ENCODE results near the gene DIP2C.

The DIP2C gene

DNA sequence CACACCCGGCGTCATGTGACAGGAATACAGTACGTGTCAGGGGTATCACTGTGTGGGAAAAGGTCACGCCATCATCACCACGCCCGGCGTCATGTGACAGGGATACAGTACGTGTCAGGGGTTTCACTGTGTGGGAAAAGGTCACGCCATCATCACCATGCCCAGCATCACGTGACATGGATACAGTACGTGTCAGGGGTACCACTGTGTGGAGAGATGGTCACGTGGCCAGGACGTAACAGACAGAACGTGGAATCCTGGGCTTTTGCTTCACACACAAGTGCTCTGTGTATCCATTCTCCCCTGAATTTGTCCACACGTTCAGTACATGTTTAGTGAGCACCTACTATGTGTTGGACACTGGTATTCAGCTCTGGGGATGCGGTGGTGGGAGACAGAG, 34.5 kb upstream of the DIP2C start:
- peak overlapping the region; percentile 18 for H3K4me3 ChIP-seq (ENCODE audit: low read depth, low read length)
- no peak overlapping the region for H4K8ac ChIP-seq (ENCODE audit: low read depth, low read length)
- H4K12ac ChIP-seq (ENCODE audit: low read depth, low read length), result no peak overlapping the region
- H2BK5ac ChIP-seq (ENCODE audit: low read depth, low read length, poor library complexity), result no peak overlapping the region
- no peak overlapping the region for H3K23ac ChIP-seq (ENCODE audit: low read length)
- H2AK5ac ChIP-seq (ENCODE audit: low read length), result no peak overlapping the region
- no peaks in the 10 kb centered on the region for H3K79me2 ChIP-seq (ENCODE audit: control insufficient read depth, insufficient read depth, low read length, poor library complexity)
- H3K4me1 ChIP-seq (ENCODE audit: control insufficient read depth in 1 of 2, insufficient read depth in 2 of 2, low read length in 2 of 2), result no peaks in the 10 kb centered on the region
- H3K14ac ChIP-seq (ENCODE audit: low read length), result no peak overlapping the region
- no peak overlapping the region for H2AFZ ChIP-seq (ENCODE audit: insufficient read depth, low read length, poor library complexity)
- no peaks in the 10 kb centered on the region for H3K36me3 ChIP-seq (ENCODE audit: control insufficient read depth in 1 of 2, insufficient read depth in 2 of 2, low read length in 2 of 2)
- no peak for DNase-seq
- no peak overlapping the region for H3K9ac ChIP-seq (ENCODE audit: low read length)
- WGBS (ENCODE audit: extremely low coverage, insufficient coverage, insufficient read length), result no CpG with 5 or more reads among the region's 16 CpGs
- peaks cover 6% of the 10 kb centered on the region for H3K9me3 ChIP-seq (ENCODE audit: insufficient read depth, low read depth, low read length)
- H4K91ac ChIP-seq (ENCODE audit: low read depth, low read length), result no peak overlapping the region
- no peak overlapping the region for H2BK12ac ChIP-seq (ENCODE audit: low read length)
- H3K27ac ChIP-seq (ENCODE audit: low read depth, low read length), result no peak overlapping the region
- H3K27me3 ChIP-seq (ENCODE audit: insufficient read depth, low read length), result no peaks in the 10 kb centered on the region
- no peak overlapping the region for H2BK120ac ChIP-seq (ENCODE audit: insufficient read depth, low read length, poor library complexity)
- no peak overlapping the region for H3K4me2 ChIP-seq (ENCODE audit: low read length)
- H3K4ac ChIP-seq (ENCODE audit: low read depth, low read length), result no peak overlapping the region
- no peak overlapping the region for H3K18ac ChIP-seq (ENCODE audit: low read length)
- no peaks in the 10 kb centered on the region for H3K79me1 ChIP-seq (ENCODE audit: low read length)

DNA sequence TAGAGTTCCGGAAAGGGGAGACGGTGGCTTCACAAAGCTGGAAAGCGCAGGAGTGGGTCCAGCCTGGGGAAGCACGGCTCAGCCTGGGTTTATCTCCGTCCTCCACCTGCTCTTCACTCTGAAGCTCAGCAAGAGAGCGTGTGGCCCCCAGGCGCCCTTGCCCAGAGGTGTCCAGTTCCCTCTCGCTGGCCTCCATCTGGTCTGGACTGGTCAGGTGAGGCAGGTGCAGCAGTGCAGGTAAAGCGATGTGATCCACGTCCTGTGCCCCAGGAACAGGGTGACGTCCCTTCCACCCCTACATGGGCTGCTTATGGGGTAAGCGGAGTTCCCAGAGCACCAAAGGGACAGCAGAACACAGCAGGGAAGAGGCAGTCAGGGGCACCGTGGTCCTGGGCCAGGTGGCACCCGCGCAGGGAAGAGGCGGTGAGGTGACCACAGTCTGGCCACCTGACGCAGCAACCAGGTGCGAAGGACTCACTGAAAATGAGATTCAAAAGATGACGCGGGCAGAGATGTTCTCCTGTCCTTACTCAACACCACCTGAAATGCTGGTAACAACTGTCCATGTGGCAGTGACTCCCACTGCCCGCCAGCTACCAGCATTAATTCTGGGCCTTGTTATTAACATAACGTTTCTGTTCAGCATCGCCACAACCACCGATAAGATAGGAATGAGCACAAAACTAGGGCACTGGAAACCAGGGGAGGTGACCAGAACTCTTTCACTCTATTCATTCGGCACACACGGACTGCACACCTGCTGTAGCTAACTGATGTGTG, 33.0 kb upstream of the DIP2C start:
- no peak overlapping the region for H4K91ac ChIP-seq (ENCODE audit: low read depth, low read length)
- no peaks in the 10 kb centered on the region for H3K36me3 ChIP-seq (ENCODE audit: control insufficient read depth in 1 of 2, insufficient read depth in 2 of 2, low read length in 2 of 2)
- WGBS (ENCODE audit: extremely low coverage, insufficient coverage, insufficient read length), result no CpG with 5 or more reads among the region's 26 CpGs
- no peaks in the 10 kb centered on the region for H3K79me2 ChIP-seq (ENCODE audit: control insufficient read depth, insufficient read depth, low read length, poor library complexity)
- H3K4me2 ChIP-seq (ENCODE audit: low read length), result no peak overlapping the region
- H3K14ac ChIP-seq (ENCODE audit: low read length), result no peak overlapping the region
- H4K8ac ChIP-seq (ENCODE audit: low read depth, low read length), result no peak overlapping the region
- no peak overlapping the region for H2BK5ac ChIP-seq (ENCODE audit: low read depth, low read length, poor library complexity)
- DNase-seq, result peak; percentile 96 to 97
- peaks cover 6% of the 10 kb centered on the region for H3K9me3 ChIP-seq (ENCODE audit: insufficient read depth, low read depth, low read length)
- no peak overlapping the region for H3K4me3 ChIP-seq (ENCODE audit: low read depth, low read length)
- no peak overlapping the region for H2BK120ac ChIP-seq (ENCODE audit: insufficient read depth, low read length, poor library complexity)
- no peak overlapping the region for H3K23ac ChIP-seq (ENCODE audit: low read length)
- no peak overlapping the region for H3K9ac ChIP-seq (ENCODE audit: low read length)
- H3K27ac ChIP-seq (ENCODE audit: low read depth, low read length), result no peak overlapping the region
- H3K4ac ChIP-seq (ENCODE audit: low read depth, low read length), result no peak overlapping the region
- no peaks in the 10 kb centered on the region for H3K27me3 ChIP-seq (ENCODE audit: insufficient read depth, low read length)
- no peak overlapping the region for H2BK12ac ChIP-seq (ENCODE audit: low read length)
- no peak overlapping the region for H3K18ac ChIP-seq (ENCODE audit: low read length)
- no peaks in the 10 kb centered on the region for H3K4me1 ChIP-seq (ENCODE audit: control insufficient read depth in 1 of 2, insufficient read depth in 2 of 2, low read length in 2 of 2)
- no peak overlapping the region for H2AFZ ChIP-seq (ENCODE audit: insufficient read depth, low read length, poor library complexity)
- no peak overlapping the region for H2AK5ac ChIP-seq (ENCODE audit: low read length)
- H4K12ac ChIP-seq (ENCODE audit: low read depth, low read length), result no peak overlapping the region
- no peaks in the 10 kb centered on the region for H3K79me1 ChIP-seq (ENCODE audit: low read length)

DNA sequence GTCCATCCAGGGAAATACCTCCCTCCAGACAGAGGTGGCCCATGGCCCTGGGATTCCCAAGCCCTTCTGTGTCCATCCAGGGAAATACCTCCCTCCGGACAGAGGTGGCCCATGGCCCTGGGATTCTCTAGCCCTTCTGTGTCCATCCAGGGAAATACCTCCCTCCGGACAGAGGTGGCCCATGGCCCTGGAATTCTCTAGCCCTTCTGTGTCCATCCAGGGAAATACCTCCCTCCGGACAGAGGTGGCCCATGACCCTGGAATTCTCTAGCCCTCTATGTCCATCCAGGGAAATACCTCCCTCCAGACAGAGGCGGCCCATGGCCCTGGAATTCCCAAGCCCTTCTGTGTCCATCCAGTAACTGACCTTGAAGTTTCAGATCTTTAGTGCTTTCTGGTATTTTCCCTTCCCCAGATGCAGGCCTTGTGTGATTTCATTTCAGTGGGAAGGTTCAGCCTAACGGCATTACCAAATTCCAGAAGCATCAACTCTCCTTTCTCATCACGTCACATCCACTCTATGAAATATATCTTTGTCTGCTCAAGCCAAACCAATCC, 28.8 kb upstream of the DIP2C start:
- H4K91ac ChIP-seq (ENCODE audit: low read depth, low read length), result no peak overlapping the region
- H2BK5ac ChIP-seq (ENCODE audit: low read depth, low read length, poor library complexity), result no peak overlapping the region
- H2BK120ac ChIP-seq (ENCODE audit: insufficient read depth, low read length, poor library complexity), result no peak overlapping the region
- H4K8ac ChIP-seq (ENCODE audit: low read depth, low read length), result no peak overlapping the region
- no CpG with 5 or more reads among the region's 6 CpGs for WGBS (ENCODE audit: extremely low coverage, insufficient coverage, insufficient read length)
- peaks cover 4% of the 10 kb centered on the region for H3K9me3 ChIP-seq (ENCODE audit: insufficient read depth, low read depth, low read length)
- H2BK12ac ChIP-seq (ENCODE audit: low read length), result no peak overlapping the region
- no peaks in the 10 kb centered on the region for H3K79me1 ChIP-seq (ENCODE audit: low read length)
- H3K4me3 ChIP-seq (ENCODE audit: low read depth, low read length), result no peak overlapping the region
- H4K12ac ChIP-seq (ENCODE audit: low read depth, low read length), result no peak overlapping the region
- DNase-seq, result peak; percentile 52 to 68
- H3K4me2 ChIP-seq (ENCODE audit: low read length), result no peak overlapping the region
- no peak overlapping the region for H2AK5ac ChIP-seq (ENCODE audit: low read length)
- no peak overlapping the region for H3K4ac ChIP-seq (ENCODE audit: low read depth, low read length)
- no peaks in the 10 kb centered on the region for H3K4me1 ChIP-seq (ENCODE audit: control insufficient read depth in 1 of 2, insufficient read depth in 2 of 2, low read length in 2 of 2)
- no peak overlapping the region for H3K14ac ChIP-seq (ENCODE audit: low read length)
- no peaks in the 10 kb centered on the region for H3K79me2 ChIP-seq (ENCODE audit: control insufficient read depth, insufficient read depth, low read length, poor library complexity)
- no peak overlapping the region for H2AFZ ChIP-seq (ENCODE audit: insufficient read depth, low read length, poor library complexity)
- H3K9ac ChIP-seq (ENCODE audit: low read length), result no peak overlapping the region
- H3K27me3 ChIP-seq (ENCODE audit: insufficient read depth, low read length), result no peaks in the 10 kb centered on the region
- no peak overlapping the region for H3K27ac ChIP-seq (ENCODE audit: low read depth, low read length)
- H3K36me3 ChIP-seq (ENCODE audit: control insufficient read depth in 1 of 2, insufficient read depth in 2 of 2, low read length in 2 of 2), result no peaks in the 10 kb centered on the region
- H3K18ac ChIP-seq (ENCODE audit: low read length), result no peak overlapping the region
- H3K23ac ChIP-seq (ENCODE audit: low read length), result no peak overlapping the region

DNA sequence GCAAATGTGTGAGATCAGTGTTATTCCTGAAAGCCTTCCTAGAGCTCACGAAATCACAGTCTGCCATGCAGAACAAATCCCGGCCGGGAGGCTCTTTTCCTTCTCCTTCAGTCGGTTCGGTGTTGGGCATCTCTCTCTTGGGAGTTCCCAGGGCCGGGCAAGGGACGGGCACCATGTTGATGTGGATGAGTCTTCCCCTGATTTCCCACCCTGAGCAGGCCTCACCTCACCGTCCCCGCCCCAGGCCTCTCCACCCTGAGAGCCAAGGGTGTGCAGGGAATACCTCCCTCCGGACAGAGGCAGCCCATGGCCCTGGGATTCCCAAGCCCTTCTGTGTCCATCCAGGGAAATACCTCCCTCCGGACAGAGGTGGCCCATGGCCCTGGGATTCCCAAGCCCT, 28.0 kb upstream of the DIP2C start:
- no peaks in the 10 kb centered on the region for H3K36me3 ChIP-seq (ENCODE audit: control insufficient read depth in 1 of 2, insufficient read depth in 2 of 2, low read length in 2 of 2)
- H3K4me3 ChIP-seq (ENCODE audit: low read depth, low read length), result no peak overlapping the region
- H3K4ac ChIP-seq (ENCODE audit: low read depth, low read length), result no peak overlapping the region
- H3K18ac ChIP-seq (ENCODE audit: low read length), result no peak overlapping the region
- no peak overlapping the region for H2BK120ac ChIP-seq (ENCODE audit: insufficient read depth, low read length, poor library complexity)
- no CpG with 5 or more reads among the region's 11 CpGs for WGBS (ENCODE audit: extremely low coverage, insufficient coverage, insufficient read length)
- H3K9ac ChIP-seq (ENCODE audit: low read length), result no peak overlapping the region
- H3K79me2 ChIP-seq (ENCODE audit: control insufficient read depth, insufficient read depth, low read length, poor library complexity), result no peaks in the 10 kb centered on the region
- peaks cover 0 to 3% of the 10 kb centered on the region in 2 experiments for H3K4me1 ChIP-seq (ENCODE audit: control insufficient read depth in 1 of 2, insufficient read depth in 2 of 2, low read length in 2 of 2)
- no peak overlapping the region for H4K91ac ChIP-seq (ENCODE audit: low read depth, low read length)
- H4K8ac ChIP-seq (ENCODE audit: low read depth, low read length), result no peak overlapping the region
- H3K14ac ChIP-seq (ENCODE audit: low read length), result no peak overlapping the region
- H3K4me2 ChIP-seq (ENCODE audit: low read length), result no peak overlapping the region
- no peaks in the 10 kb centered on the region for H3K79me1 ChIP-seq (ENCODE audit: low read length)
- H3K23ac ChIP-seq (ENCODE audit: low read length), result no peak overlapping the region
- no peak overlapping the region for H2BK5ac ChIP-seq (ENCODE audit: low read depth, low read length, poor library complexity)
- H4K12ac ChIP-seq (ENCODE audit: low read depth, low read length), result no peak overlapping the region
- no peak overlapping the region for H2AFZ ChIP-seq (ENCODE audit: insufficient read depth, low read length, poor library complexity)
- no peak overlapping the region for H3K27ac ChIP-seq (ENCODE audit: low read depth, low read length)
- no peak overlapping the region for H2AK5ac ChIP-seq (ENCODE audit: low read length)
- no peaks in the 10 kb centered on the region for H3K27me3 ChIP-seq (ENCODE audit: insufficient read depth, low read length)
- peaks cover 4% of the 10 kb centered on the region for H3K9me3 ChIP-seq (ENCODE audit: insufficient read depth, low read depth, low read length)
- H2BK12ac ChIP-seq (ENCODE audit: low read length), result no peak overlapping the region
- DNase-seq, result peak; percentile 36 to 69

Data from trophoblast cell (in vitro differentiated cells and primary cell).